Measurements from ENCODE around the gene CENPS.
"Not testable (repeated sequence)": the region's sequence is repeated elsewhere in the genome, so short reads cannot be mapped to it uniquely, and the experiment has no call there.

The CENPS gene

DNA sequence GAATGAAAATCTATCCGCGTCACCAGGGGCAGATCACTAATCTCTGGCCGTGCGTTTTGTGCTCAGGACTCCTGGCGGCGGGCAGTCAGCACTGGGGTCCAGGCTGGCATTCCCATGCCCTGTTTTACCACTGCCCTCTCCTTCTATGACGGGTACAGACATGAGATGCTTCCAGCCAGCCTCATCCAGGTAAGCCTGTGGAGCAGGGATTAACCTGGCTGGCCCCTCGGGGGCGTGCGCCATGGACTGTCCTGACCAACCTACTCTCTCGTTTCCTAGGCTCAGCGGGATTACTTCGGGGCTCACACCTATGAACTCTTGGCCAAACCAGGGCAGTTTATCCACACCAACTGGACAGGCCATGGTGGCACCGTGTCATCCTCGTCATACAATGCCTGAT, 10.9 kb upstream of the CENPS start:
- no peak for DNase-seq (ENCODE audit: low read depth in 2 of 2)

DNA sequence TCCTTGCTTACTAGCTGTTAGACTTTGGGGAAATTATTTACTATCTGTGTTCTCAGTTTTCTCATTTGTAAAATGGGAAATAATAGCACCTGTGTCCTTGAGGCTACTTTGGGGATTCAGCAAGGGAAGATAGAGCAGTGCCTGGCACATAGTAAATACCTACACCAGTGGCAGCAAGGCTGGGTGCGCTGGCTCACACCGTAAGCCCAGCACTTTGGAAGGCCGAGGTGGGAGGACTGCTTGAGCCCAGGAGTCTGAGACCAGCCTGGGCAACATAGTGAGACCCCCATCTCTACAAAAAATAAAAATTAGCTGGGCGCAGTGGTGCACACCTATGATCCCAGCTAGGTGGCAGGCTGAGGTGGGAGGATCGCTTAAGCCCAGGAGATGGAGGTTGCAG, 8.6 kb upstream of the CENPS start:
- no peak for DNase-seq (ENCODE audit: low read depth in 2 of 2)

DNA sequence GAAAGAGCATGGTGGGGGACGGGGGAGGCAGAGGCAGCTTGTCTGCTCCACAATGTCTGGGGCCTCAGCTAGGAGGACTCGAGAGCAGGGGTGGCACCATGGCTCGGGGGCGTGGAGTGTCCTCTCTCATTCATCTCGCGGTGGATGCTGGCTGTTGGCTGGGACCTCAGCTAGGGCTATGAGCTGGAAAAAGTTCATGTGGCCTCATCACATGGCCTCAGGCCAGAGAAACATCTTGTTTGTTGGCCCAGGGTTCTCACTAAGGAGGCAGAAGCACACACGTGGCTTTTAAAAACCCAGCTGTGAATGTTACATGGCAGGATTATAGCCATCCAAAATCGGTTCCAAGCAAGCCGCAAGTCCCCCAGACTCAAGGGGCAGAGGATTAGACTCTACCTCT, 6.2 kb upstream of the CENPS start:
- DNase-seq (ENCODE audit: low read depth in 2 of 2), result no peak

DNA sequence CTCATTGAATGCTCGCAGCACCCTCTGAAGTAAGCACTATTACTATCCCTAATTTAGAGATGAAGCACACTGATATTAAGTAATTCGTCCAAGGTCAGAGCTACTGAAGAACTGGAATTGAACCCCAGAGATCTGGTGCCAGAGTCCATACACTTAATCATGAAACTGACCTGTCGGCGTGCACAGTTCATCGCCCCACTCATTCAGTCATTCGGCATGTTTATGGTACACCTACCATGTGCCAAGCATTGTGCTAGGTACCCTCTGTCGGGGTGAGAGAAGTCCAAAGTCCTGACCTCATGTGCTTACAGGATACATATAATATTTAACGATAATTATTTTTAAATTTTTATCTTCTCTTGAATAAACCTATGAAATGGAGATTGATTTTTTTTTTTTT, 5.6 kb upstream of the CENPS start:
- DNase-seq (ENCODE audit: low read depth in 2 of 2), result no peak

DNA sequence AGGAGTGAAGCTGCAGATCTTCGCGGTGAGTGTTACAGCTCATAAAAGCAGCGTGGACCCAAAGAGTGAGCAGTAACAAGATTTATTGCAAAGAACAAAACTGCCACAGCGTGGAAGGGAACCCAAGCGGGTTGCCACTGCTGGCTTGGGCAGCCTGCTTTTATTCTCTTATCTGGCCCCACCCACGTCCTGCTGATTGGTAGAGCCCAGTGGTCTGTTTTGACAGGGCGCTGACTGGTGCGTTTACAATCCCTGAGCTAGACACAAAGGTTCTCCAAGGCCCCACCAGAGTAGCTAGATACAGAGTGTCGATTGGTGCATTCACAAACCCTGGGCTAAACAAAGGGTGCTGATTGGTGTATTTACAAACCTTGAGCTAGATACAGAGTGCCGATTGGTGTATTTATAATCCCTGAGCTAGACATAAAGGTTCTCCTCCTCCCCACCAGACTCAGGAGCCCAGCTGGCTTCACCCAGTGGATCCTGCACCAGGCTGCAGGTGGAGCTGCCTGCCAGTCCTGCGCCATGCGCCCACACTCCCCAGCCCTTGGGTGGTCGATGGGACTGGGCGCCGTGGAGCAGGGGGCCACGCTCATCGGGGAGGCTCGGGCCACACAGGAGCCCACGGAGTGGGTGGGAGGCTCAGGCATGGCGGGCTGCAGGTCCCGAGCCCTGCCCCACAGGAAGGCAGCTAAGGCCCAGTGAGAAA, 4.3 kb upstream of the CENPS start:
- not testable (repeated sequence) for DNase-seq (ENCODE audit: low read depth in 2 of 2)

DNA sequence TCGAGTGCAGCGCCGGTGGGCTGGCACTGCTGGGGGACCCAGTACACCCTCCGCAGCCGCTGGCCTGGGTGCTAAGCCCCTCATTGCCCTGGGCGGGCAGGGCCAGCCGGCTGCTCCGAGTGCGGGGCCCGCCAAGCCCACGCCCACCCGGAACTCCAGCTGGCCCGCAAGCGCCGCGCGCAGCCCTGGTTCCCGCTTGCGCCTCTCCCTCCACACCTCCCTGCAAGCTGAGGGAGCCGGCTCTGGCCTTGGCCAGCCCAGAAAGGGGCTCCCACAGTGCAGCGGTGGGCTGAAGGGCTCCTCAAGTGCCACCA, 3.7 kb upstream of the CENPS start:
- DNase-seq (ENCODE audit: low read depth in 2 of 2), result not testable (repeated sequence)

DNA sequence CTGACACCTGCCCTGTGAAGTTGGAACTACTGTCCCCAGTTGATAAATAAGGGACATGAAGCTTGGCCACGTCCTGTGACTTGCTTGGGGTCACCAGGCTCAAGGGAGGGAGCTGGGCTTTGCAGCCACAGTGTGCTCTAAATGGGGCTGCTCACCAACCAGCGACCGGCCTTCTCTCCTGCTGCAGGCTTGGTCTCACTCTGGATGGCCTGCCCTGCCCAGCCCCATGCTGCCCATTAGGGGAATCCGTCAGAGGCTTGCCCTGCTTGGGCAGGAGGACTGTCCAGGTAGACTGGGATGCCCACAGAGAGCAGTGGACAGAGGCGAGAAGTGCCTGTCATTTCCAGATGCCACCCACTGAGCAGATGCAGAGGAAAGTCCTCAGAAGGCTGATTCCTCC, 1.2 kb upstream of the CENPS start:
- no peak for DNase-seq (ENCODE audit: low read depth in 2 of 2)

DNA sequence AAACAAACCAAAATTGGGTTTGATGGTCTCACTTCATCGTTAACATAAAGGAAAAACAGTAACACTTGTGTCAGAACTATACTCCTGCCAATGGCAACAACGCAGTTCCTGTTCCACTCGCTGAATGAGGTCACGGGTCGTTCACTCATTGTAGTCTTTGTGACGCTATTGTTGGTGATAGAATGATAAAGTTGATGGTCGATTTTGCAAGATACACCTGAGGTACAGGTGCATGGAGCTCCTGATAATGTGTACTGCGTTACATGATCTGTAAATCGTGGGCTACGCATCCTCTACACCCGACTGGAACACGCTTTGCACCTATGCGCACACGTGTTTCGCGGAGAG, 391 bp upstream of the CENPS start:
- no peak for DNase-seq (ENCODE audit: low read depth in 2 of 2)

DNA sequence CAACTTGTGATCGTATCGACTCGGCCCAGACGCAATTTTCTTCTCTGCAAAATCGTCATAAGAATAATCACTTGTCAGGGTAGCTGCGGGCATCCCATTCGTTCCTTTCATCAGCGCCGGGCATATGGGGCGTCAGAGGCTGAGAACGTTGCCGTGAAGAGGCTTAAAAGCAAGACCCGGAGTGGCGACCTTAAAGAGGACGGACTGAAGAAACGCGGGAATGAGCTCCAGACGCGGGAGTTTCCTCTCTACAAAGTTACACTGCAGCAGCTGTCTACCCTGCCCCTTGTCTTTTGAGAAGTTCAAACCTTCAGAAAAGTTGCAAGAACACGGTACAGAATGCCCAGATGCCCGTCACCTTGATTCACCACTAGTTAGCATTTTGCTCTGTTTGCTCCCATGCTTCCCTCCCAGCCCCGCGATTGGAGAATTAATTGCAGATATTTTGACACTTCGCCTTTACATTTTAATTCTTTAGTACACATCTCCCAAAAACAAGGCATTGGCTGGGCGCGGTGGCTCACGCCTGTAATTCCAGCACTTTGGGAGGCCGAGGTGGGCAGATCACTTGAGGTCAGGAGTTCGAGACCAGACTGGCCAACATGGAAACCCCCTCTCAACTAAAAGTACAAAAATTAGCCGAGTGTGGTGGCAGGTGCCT, 967 bp downstream of the CENPS start:
- DNase-seq (ENCODE audit: low read depth in 2 of 2), result no peak

DNA sequence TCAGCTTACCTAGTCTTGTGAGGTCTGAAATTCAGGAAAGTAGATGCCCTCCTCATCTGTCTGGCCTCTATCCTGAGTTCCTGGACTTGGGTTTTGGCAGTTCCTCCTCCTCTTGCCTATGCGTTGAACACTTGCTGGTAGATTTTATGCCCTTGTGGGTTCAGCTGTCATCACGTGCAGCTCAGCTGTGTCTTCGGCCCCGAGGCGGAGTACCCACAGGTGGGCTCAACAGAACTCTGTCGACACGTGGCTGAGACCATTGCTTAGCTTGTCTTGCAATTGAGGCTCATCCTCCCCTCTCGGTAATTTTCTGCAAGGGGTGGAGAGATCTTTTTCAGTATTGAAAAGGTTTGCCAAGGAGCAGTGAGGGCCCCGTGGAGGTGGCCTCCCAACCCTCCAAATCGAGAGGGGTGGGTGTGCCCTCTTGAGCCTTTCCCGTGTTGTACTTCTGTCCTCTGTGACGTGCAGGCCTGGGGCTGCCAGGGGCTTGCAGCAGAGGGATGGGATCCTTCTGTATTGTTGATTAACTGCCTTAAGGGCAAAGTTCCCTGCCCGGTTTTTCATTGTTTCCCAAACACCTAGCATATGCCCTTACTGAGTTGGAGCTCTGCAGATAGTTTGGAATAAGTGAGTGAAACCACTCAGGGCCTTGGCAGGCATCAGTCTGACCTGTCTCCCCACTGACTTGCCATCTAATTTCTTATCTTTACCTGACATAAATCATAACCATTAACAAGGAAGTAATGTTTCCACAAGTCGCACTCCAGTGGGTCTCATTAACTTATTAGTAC, 2.9 kb downstream of the CENPS start:
- no peak for DNase-seq (ENCODE audit: low read depth in 2 of 2)

DNA sequence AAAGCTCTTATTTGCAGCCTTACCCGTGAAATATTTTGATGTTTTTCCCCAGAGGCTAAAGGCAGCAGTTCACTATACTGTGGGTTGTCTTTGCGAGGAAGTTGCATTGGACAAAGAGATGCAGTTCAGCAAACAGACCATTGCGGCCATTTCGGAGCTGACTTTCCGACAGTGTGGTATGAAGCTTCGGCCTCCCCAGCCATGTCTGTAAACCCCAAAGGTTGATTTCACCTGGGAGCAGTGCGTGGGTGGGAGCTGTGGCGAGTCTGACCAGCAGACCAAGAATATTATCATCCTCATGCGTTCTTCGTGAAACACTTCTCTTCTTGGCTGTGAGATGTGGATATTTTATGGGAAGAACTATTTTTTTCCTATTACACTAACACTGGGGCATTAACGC, 3.6 kb downstream of the CENPS start:
- DNase-seq (ENCODE audit: low read depth in 2 of 2), result no peak

DNA sequence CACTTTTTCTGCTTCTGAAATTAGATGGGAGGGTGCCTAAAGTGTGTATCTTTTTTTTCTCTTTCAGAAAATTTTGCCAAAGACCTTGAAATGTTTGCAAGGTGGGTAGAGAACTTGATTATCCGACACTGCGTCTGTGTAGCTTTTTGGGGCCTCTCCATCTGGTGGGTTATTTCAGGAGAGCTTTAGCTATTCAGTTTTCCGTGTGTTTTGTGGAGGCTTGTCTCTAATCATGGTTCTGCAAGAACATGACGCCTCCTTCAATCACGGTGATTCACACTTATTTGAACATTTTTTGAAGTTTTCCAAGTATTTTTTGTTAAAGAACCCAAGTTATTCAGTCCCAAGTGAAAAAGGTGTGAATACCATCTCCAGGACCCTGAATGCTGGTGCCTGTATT, 4.4 kb downstream of the CENPS start:
- DNase-seq (ENCODE audit: low read depth in 2 of 2), result no peak

DNA sequence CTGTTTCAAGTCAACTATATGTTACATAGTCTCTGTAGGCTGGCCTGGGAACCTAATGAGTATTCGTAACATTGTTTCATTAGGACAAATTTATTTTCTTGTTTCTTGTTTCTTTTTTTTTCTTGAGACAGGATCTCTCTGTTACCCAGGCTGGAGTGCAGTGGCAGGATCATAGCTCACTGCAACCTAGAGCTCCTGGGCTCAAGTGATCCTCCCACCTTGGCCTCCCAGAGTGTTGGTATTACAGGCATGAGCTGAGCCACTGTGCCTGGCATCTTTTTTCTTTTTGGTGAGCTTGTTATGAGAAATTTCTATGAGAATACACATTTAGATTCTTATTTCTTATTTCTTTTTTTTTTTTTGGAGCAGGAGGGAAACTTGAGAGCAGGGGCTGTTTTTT, 6.8 kb downstream of the CENPS start:
- DNase-seq (ENCODE audit: low read depth in 2 of 2), result no peak

DNA sequence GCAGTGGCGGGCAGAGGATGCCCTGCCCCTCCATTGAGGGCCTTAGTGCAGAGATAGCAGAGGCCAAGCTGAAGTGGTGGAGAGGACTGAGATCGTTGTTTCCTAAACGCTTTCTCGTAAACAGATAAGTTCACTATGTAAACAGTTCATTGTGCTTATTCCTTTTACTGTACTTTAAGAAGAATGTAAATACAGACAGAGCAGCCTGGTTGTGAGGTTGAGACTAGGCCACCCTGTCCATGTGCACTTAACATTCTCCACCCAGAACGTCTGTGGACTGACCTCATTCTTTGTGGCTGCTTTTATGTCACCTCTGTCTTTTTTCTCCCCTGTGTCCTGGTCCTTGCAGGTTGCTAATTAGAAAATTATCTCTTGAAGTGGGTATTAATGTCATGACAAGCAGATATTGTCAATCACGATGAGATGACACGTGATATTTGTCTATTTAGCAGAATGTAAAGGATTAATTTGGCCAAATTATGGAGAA, 8.5 kb downstream of the CENPS start:
- DNase-seq (ENCODE audit: low read depth in 2 of 2), result no peak

DNA sequence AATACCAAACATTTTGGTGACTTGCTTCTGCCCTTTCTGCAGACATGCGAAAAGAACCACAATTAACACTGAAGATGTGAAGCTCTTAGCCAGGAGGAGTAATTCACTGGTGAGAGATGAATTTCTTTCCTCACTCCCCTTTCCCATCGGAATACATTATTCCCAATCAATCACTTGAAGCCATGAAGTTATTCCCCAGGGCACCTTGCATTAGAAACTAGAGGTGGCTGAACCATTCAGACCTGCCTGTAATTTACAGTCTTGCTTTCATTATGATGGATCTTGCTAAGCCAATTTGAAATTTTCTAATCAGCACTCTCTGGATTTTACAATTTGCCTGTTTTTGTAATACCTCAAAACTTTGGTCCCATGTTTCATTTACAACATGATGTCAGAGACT, 10.1 kb downstream of the CENPS start:
- no peak for DNase-seq (ENCODE audit: low read depth in 2 of 2)

DNA sequence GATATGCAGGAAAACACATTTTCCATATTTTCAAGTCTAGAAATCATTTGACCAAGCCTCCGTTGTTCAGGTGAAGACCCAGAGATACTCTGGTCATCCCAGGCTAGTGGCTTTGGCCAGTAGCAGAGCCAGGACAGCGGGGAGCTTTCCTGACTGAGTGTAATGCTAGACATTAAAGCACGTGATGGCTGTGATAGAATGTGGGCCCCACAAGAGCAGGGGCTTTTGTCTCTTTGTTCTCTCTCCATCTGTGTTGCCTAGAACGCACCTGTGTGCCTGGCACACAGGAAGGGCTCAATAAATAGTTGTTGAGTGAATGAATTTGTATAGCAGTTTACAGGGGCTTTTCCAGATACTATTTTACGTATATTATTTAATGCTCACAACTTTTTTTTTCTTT, 10.6 kb downstream of the CENPS start:
- no peak for DNase-seq (ENCODE audit: low read depth in 2 of 2)

DNA sequence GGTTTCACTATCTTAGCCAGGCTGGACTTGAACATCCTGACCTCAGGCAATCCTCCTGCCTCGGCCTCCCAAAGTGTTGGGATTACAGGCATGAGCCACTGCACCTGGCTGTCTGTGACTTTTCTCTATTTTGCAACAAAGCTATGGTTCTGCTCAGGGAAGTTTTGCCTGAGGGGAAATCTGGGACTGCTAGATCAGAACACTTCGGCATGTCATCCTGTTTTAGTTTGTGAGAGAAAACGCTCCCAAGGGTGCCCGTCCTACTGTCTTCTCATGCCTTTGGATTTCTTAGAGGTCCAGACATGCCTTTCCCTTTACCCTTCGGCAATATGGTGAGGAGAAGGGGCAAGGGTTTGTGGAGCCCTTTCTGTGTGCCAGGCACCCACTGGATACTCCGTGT, 14.0 kb downstream of the CENPS start:
- no peak for DNase-seq (ENCODE audit: low read depth in 2 of 2)

DNA sequence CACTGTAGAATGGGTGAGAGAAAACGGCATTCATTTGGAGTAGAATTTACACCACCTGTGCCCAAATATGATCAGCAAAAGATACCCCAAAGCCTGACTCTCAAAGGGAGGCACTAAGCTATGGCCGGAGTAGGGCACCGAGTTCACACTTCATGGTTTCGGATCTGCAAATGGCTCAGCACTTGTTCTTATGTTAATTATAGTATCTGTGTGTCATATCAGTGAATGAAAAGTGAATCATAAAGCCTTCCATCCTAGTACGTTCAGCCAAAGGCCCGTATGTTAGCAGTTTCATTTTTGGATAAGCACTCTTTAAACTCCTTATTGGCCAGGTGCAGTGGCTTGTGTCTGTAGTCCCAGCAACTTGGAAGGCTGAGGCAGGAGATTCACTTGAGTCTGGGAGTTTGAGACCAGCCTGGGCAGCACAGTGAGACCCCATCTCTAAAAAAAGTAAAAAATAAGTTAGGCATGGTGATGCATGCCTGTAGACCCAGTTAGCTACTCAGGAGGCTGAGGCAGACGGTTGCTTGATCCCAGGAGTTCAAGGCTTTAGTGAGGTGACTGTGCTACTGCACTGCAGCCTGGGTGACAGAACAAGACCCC, 14.7 kb downstream of the CENPS start:
- DNase-seq (ENCODE audit: low read depth in 2 of 2), result no peak

DNA sequence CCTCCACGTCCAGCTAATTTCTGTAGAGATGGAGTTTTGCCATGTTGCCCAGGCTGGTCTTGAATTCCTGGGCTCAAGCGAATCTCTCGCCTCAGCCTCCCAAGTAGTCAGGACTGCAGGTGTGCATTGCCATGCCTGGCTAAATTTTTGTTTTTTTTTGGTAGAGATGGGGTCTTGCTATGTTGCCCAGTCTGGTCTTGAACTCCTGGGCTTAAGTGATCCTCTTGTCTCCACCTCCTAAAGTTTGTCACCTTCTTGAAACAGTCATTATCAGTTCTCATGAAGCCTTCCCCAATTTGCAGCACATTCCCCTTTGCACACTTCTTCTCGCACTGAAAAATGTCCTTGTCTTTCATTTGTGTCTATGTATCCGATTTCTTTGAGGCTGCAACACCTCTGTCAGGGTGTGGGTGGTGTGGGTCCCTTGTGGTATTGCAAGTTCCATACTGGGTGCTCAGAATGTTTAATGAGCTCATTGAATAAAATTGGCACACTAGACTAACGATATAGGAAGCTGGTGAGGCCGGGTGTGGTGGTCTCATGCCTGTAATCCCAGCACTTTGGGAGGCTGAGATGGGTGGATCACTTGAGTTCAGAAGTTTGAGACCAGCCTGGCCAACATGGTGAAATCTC, 16.7 kb downstream of the CENPS start:
- DNase-seq (ENCODE audit: low read depth in 2 of 2), result no peak

DNA sequence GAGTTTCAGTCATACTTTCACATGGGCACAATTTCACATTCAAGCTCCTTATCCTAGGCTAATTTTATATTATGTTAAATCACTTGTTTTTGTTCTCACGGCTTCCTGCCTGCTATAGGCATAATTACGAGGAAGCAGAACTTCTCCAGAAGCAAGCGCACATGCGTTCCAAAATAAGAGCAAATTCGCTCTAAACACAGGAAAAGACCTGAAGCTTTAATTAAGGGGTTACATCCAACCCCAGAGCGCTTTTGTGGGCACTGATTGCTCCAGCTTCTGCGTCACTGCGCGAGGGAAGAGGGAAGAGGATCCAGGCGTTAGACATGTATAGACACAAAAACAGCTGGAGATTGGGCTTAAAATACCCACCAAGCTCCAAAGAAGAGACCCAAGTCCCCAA, 19.5 kb downstream of the CENPS start, which contains the start of gene CORT:
CORT (plus strand) TSS at position 281 of the 400 bp plus-strand sequence. CDS start 193 bp downstream, outside the sequence.
- no peak for DNase-seq (ENCODE audit: low read depth in 2 of 2)

DNA sequence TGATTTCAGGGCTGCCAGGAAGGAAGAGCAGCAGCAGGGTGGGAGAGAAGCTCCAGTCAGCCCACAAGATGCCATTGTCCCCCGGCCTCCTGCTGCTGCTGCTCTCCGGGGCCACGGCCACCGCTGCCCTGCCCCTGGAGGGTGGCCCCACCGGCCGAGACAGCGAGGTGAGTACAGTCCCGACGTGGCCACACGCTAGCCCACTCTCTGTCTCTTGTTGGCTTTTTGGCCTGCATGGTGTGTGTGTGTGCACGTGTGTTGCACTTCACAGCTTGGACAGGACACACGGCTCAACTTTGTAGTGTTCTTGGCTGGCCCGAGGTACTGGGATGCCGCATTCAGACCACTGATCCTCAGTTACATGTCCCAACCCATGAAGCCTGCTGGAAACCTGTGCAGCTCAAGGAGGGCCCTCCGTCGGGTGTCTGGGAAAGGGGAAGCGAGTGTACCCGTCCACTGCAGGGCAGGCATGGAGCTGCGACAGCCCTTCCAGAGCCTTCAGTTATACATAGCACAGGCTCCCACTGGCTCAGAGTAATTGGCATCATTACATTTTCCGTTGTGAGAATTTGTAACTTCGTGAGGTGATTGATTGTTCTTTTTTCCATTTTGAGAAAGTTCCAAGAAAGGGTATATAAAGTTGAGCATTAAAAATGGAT, 20.1 kb downstream of the CENPS start:
- DNase-seq (ENCODE audit: low read depth in 2 of 2), result no peak

DNA sequence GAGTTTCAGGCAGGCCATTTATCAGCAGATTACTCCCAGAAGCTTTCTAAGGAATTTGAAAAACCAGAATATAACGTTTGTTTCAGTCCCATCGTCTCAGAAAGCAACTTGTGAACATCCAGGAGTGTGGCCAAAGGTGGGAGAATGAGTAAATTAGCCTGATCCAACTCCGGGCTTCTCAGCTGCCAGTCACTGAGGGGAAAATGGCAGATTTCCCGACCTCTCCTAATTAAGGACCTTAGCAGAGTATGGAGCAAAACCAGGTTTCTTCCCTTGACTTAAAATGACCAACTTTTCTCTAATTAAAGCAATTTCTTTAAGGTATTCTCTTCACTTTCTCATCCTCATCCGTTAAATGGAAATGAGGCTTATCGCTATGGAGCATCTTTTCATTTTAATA, 20.6 kb downstream of the CENPS start:
- no peak for DNase-seq (ENCODE audit: low read depth in 2 of 2)
